ENCODE results near the gene AGXT.

The AGXT gene

DNA sequence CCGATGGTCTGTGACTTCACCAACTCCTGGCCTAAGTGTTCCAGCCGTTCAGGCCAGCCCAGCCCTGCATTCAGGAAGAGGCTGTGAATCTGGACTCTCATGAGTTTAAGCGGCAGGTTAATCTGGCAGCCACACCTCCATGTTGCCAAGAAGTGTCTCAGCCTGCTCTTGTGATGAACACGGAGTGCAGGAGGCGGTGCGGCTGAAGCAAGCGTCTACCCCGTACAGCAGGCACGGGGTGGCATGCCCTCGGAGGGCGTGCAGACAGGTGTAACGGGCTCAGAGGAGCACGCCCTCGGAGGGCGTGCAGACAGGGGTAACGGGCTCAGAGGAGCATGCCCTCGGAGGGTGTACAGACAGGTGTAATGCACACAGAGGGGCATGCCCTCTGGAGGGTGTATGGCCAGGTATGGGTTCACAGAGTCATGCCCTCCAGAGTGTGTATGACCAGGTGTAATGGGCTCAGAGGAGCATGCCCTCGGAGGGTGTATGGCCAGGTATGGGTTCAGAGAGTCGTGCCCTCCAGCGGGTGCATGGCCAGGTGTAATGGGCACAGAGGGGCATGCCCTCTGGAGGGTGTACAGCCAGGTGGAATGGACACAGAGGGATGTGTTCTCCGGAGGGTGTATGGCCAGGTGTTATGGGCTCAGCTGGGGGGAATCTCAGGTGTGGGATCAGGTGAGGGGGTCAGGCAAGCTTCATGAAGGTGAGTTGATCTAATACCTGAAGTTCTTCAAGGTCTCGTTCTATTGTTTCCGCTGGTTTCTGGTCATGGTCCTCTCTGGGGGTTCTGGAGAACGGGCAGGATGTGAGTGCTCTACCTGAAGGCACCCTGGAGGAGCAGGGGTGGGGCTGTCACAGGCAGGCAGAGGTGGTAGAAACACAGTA, 60.1 kb downstream of the AGXT start:
- no peak for DNase-seq (ENCODE audit: low spot score)

DNA sequence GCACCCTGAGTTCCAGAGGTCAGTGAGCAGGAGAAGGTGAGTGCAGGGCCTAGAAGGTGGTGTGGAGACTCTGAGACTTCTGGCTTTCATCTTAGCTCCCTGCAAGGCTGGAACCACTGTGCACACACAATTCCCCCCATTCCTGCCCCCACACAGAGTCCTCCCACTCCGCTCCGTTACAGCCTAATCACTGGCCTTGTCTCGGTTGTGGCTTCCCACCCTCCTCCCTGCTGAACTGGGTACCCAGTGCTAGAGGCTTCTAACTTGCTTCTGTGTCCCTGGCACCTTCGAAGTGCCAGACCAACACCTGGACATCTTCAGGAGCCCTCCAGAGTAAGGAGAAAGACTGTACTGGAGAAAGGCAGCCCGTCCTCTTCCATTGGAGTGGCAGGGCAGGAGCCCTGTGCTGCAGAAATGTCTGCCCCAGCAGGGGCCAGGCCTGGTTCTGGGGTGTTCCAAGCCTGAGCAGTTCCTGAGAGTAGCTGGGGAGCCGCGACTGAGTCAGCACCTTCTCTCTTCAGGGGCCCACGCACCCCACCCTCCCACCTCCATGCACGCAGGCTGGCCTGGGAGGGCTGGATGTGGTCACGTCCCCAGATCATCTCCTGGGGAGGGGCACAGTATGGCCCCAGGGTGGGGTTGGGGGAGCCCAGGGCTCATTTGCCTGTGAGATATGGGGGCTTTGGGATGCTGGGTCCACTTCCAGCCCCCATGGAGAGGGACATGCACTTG, 60.9 kb downstream of the AGXT start:
- DNase-seq (ENCODE audit: low spot score): no peak

Measured in hepatic stellate cell (primary cell).